SK-N-SH treated with all-trans-retinoic acid at 6 μM for 48 hours (cell line): Measurements from ENCODE around the gene RALGAPB.

Source experiments
- TF ChIP-seq, protein P1 (sequence below): fragments of 250-450 bp; sonication (Bioruptor Pico); IDR thresholded peaks from 2 replicates; pipeline ENCODE4 v1.5.0; 2020; ENCODE audit warnings: mild to moderate bottlenecking, moderate library complexity
- TF ChIP-seq, protein P2 (sequence below): fragments of 250-450 bp; sonication (Bioruptor Pico); IDR thresholded peaks from 2 replicates; pipeline ENCODE4 v1.8.0; 2020; ENCODE audit warnings: mild to moderate bottlenecking, moderate library complexity, borderline replicate concordance

DNA sequence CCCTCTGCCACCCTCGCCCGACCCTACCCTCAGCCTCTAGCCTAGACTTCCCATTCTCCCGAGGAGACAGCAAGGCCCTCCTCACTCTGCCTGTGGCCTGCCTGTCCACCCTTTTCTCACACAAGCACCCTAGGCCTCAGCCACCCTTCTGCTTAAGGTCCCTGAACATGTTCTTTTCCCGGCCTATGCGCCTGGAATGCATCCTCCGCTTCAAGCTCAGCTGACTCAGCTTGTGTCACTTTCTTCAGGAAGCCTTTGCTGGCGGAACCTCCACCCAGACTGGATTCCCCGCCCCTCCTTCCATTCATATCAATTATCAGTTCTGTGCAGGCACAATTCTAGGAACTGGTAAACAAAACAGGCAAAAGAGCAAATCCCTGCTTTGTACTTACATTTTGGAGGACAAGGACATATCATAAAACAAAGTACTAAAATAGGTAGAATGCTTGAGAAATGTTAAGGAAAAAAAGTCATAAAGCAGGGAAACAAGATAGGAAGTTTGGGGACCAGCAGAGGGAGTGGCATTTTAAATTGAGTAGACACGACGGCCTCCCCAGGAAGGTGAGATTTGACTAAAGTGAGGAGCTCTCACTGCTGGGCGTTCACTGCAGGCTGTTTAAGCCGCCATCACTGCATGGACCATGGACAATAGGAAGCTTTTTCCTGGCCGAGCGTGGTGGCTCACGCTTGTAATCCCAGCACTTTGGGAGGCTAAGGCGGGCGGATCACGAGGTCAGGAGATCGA, 19.6 kb upstream of the RALGAPB start:
- TF ChIP-seq, protein P1, sequence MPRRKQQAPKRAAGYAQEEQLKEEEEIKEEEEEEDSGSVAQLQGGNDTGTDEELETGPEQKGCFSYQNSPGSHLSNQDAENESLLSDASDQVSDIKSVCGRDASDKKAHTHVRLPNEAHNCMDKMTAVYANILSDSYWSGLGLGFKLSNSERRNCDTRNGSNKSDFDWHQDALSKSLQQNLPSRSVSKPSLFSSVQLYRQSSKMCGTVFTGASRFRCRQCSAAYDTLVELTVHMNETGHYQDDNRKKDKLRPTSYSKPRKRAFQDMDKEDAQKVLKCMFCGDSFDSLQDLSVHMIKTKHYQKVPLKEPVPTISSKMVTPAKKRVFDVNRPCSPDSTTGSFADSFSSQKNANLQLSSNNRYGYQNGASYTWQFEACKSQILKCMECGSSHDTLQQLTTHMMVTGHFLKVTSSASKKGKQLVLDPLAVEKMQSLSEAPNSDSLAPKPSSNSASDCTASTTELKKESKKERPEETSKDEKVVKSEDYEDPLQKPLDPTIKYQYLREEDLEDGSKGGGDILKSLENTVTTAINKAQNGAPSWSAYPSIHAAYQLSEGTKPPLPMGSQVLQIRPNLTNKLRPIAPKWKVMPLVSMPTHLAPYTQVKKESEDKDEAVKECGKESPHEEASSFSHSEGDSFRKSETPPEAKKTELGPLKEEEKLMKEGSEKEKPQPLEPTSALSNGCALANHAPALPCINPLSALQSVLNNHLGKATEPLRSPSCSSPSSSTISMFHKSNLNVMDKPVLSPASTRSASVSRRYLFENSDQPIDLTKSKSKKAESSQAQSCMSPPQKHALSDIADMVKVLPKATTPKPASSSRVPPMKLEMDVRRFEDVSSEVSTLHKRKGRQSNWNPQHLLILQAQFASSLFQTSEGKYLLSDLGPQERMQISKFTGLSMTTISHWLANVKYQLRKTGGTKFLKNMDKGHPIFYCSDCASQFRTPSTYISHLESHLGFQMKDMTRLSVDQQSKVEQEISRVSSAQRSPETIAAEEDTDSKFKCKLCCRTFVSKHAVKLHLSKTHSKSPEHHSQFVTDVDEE (CRISPR knock-in tag), result no peak
- TF ChIP-seq, protein P2, sequence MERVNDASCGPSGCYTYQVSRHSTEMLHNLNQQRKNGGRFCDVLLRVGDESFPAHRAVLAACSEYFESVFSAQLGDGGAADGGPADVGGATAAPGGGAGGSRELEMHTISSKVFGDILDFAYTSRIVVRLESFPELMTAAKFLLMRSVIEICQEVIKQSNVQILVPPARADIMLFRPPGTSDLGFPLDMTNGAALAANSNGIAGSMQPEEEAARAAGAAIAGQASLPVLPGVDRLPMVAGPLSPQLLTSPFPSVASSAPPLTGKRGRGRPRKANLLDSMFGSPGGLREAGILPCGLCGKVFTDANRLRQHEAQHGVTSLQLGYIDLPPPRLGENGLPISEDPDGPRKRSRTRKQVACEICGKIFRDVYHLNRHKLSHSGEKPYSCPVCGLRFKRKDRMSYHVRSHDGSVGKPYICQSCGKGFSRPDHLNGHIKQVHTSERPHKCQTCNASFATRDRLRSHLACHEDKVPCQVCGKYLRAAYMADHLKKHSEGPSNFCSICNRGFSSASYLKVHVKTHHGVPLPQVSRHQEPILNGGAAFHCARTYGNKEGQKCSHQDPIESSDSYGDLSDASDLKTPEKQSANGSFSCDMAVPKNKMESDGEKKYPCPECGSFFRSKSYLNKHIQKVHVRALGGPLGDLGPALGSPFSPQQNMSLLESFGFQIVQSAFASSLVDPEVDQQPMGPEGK (CRISPR knock-in tag), result no peak
